Measurements from ENCODE around the gene TOX2. TPM values are rescaled to one million over a fixed set of nuclear protein-coding genes. Genes with fewer than 3 reads are reported as not detected.

The TOX2 gene
- total and polyA plus RNA-seq, 2 donors from 2014 or later, result 4.7 to 5.9 TPM

DNA sequence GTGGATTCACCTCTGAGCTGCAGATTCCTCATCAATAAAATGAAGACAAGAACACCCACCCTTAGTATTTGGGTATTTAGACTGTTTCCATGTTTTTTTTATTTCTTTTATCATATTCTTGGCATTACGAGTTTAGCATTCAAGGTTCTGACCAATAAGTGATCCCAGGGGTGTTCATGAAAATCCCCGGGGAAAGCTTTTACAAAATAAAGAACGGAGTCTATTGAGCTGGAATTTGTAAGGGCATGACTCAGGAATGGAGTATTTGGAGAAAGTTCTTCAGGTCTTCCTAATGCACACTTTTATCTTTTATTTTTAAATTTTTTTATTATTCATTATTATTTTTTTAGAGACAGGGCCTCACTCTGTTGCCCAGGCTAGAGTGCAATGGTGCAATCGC lies 19.4 kb upstream of the TOX2 start:
- TF ChIP-seq, protein P1, sequence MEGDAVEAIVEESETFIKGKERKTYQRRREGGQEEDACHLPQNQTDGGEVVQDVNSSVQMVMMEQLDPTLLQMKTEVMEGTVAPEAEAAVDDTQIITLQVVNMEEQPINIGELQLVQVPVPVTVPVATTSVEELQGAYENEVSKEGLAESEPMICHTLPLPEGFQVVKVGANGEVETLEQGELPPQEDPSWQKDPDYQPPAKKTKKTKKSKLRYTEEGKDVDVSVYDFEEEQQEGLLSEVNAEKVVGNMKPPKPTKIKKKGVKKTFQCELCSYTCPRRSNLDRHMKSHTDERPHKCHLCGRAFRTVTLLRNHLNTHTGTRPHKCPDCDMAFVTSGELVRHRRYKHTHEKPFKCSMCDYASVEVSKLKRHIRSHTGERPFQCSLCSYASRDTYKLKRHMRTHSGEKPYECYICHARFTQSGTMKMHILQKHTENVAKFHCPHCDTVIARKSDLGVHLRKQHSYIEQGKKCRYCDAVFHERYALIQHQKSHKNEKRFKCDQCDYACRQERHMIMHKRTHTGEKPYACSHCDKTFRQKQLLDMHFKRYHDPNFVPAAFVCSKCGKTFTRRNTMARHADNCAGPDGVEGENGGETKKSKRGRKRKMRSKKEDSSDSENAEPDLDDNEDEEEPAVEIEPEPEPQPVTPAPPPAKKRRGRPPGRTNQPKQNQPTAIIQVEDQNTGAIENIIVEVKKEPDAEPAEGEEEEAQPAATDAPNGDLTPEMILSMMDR (IDR thresholded peaks at IDR 0.05; ENCODE audit: borderline replicate concordance, extremely low read depth, insufficient read depth), result no peak

DNA sequence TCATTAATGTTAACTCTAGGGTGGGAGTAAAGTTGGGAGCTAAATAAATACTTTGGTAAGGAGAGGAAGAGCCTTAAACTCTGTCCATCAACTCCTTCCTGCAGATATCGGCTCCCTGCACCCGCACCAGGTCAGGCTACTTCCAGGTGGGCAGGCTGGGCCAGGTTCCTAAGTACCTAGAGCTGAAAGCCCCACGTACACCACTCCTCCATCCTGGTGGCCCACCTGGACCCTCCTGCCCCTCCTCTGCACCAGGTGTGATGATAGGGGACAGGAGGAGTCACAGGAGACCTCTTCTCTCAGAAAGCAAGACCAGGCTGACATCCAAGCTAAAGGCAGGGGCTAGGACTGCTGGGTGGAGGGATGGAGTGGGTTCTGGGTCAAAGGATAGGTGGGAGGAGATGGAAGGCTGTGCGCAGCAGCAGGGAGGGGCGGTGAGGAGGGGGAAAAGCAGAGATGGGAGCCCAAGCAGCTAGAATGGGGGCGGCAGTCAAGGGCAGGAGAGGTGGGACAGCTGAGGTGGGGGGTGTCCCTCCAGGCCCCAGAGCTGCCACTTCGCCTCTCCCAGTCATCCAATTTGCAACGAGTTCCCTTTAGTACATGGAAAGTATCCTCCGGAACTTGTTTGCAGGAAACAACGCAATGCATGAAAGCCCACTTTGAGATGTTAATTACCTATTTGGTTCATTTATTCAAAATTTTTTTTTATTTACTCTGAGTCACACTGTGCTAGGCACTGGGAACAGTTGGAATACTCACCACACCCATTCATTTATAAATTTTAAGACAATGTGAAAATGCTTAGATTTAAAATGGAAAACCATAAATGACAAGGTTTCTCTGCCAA lies 15.2 kb upstream of the TOX2 start:
- H3K9me3 ChIP-seq (ENCODE audit: control insufficient read depth in 2 of 3, insufficient read depth in 1 of 3, low read length in 3 of 3), result peaks cover 0 to 5% (median 0%) of the 10 kb centered on the region in 3 donors
- no peaks in the 10 kb centered on the region for H3K36me3 ChIP-seq (ENCODE audit: control insufficient read depth in 2 of 3, insufficient read depth in 3 of 3, low read length in 3 of 3)
- no peak overlapping the region for H3K27ac ChIP-seq (ENCODE audit: low read depth in 2 of 2, low read length in 2 of 2)
- intact Hi-C loops (cut with DNase I), result no loop called here
- no peak overlapping the region for H3K9ac ChIP-seq (ENCODE audit: low read length in 3 of 3)
- peak in 3 of 5 donors; percentile 23 to 34 (median 33) for DNase-seq
- no peak for FAIRE-seq
- H3K4me1 ChIP-seq (ENCODE audit: control insufficient read depth in 2 of 3, insufficient read depth in 2 of 3, low read depth in 1 of 3, low read length in 3 of 3), result peaks cover 0 to 4% (median 0%) of the 10 kb centered on the region in 3 donors
- TF ChIP-seq, protein P1 (IDR thresholded peaks at IDR 0.05; ENCODE audit: borderline replicate concordance, extremely low read depth, insufficient read depth), result no peak
- no peaks in the 10 kb centered on the region for H3K27me3 ChIP-seq (ENCODE audit: control insufficient read depth, insufficient read depth, low read length)
- H3K4me3 ChIP-seq (ENCODE audit: low read length in 3 of 3), result no peak overlapping the region

More for the DNA sequence above, 19.4 kb upstream of the TOX2 start:
- peaks cover 0 to 3% (median 3%) of the 10 kb centered on the region in 3 donors for H3K9me3 ChIP-seq (ENCODE audit: control insufficient read depth in 2 of 3, insufficient read depth in 1 of 3, low read length in 3 of 3)
- no peak overlapping the region for H3K27ac ChIP-seq (ENCODE audit: low read depth in 2 of 2, low read length in 2 of 2)
- H3K36me3 ChIP-seq (ENCODE audit: control insufficient read depth in 2 of 3, insufficient read depth in 3 of 3, low read length in 3 of 3), result no peaks in the 10 kb centered on the region
- no peak for DNase-seq
- H3K27me3 ChIP-seq (ENCODE audit: control insufficient read depth, insufficient read depth, low read length), result no peaks in the 10 kb centered on the region
- H3K4me3 ChIP-seq (ENCODE audit: low read length in 3 of 3), result no peak overlapping the region
- intact Hi-C loops (cut with DNase I), result no loop called here
- H3K9ac ChIP-seq (ENCODE audit: low read length in 3 of 3), result no peak overlapping the region
- FAIRE-seq, result no peak
- H3K4me1 ChIP-seq (ENCODE audit: control insufficient read depth in 2 of 3, insufficient read depth in 2 of 3, low read depth in 1 of 3, low read length in 3 of 3), result peaks cover 0 to 4% (median 0%) of the 10 kb centered on the region in 3 donors

DNA sequence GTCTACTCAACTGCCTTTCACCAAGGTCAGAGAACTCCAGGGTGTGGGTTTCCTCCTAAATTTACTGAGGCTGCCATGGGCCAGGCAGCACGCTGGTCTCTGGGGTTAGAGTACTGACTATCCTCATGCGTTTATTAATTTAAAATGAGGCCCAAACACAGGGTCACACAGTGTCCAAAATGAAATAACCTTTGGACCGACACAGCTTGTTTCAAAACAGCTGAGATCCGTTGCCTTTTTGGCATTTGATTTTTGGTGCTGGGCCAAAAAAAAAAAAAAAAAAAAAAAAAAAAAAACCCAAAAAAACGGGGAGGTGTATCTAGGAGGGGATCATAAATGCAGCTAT lies 14.6 kb upstream of the TOX2 start:
- Histone ChIP-seq H3K4me3 (ENCODE audit: low read length in 3 of 3) (no peak overlapping the region), H3K27me3 (ENCODE audit: control insufficient read depth, insufficient read depth, low read length) (no peaks in the 10 kb centered on the region), H3K4me1 (ENCODE audit: control insufficient read depth in 2 of 3, insufficient read depth in 2 of 3, low read depth in 1 of 3, low read length in 3 of 3) (peaks cover 0 to 4% (median 0%) of the 10 kb centered on the region in 3 donors), H3K27ac (ENCODE audit: low read depth in 2 of 2, low read length in 2 of 2) (no peak overlapping the region), H3K36me3 (ENCODE audit: control insufficient read depth in 2 of 3, insufficient read depth in 3 of 3, low read length in 3 of 3) (no peaks in the 10 kb centered on the region), H3K9me3 (ENCODE audit: control insufficient read depth in 2 of 3, insufficient read depth in 1 of 3, low read length in 3 of 3) (peaks cover 0 to 5% (median 0%) of the 10 kb centered on the region in 3 donors), H3K9ac (ENCODE audit: low read length in 3 of 3) (no peak overlapping the region)
- TF ChIP-seq, protein P1 (IDR thresholded peaks at IDR 0.05; ENCODE audit: borderline replicate concordance, extremely low read depth, insufficient read depth), result no peak
- DNase-seq, result no peak
- FAIRE-seq, result no peak
- intact Hi-C loops (cut with DNase I), result no loop called here
